Measurements from ENCODE around the gene ALPG. TPM values are rescaled to one million over a fixed set of nuclear protein-coding genes. Genes with fewer than 3 reads are reported as not detected.
"Not testable (repeated sequence)": the region's sequence is repeated elsewhere in the genome, so short reads cannot be mapped to it uniquely, and the experiment has no call there.

The ALPG gene
- total RNA-seq, 2 experiments from 2014 or later, result not detected

DNA sequence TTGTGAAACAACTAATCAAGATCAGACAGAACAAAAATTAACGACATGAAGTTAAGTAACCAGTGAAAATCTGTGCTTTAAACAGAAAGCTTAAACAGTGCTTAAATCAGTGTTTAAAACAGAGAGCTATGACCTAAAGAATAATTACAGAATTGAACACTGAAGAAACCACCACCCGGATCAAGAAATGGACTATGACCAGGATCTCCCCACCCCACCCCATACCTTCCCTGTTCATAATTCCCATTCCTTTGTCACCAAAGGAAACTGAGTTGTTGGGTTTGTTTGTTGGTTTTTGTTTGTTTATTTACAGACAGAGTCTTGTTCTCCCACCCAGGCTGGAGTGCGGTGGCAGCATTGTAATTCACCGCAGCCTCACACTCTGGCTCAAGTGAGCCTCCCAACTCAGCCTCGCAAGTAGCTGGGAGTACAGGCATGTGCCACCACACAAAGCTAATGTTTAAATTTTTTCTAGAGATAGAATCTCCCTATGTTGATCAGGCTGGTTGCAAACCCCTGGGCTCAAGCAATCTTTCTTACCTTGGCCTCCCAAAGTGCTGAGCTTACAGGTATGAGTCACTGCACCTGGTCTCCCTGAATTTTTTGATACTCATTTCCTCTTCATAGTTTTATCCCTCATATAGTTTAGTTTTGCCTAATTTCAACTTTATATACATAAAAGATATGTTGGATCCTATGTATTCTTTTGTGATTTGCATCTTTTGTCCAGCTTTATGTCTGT lies 8.2 kb upstream of the ALPG start:
- Mint-ChIP-seq H3K36me3 (ENCODE audit: low read depth) (no peaks in the 10 kb centered on the region), H3K27me3 (peaks cover 6% of the 10 kb centered on the region), H3K4me1 (ENCODE audit: low read depth) (no peaks in the 10 kb centered on the region), H3K9me3 (no peaks in the 10 kb centered on the region), H3K27ac (no peak overlapping the region), H3K4me3 (no peak overlapping the region)
- intact Hi-C loops (cut with micrococcal nuclease), result no loop called here
- ChIA-PET CTCF (interaction anchor here (1.3 kb wide), 1 partner anchor 40 kb away, joined by 3 read pairs; no protein-coding TSS in a partner anchor), POLR2A (interaction anchor here (1.2 kb wide), 1 partner anchor 11 kb away, joined by 3 read pairs; no protein-coding TSS in a partner anchor)
- TF ChIP-seq CTCF (IDR thresholded peaks at IDR 0.05), result no peak
- ATAC-seq (no peak), DNase-seq (no peak)

GRCh38 chr2:232400256-232401015 lies 6.2 kb upstream of the ALPG start:
- Mint-ChIP-seq H3K36me3 (ENCODE audit: low read depth) (no peaks in the 10 kb centered on the region), H3K4me1 (ENCODE audit: low read depth) (no peaks in the 10 kb centered on the region), H3K27ac (no peak overlapping the region), H3K27me3 (peaks cover 8% of the 10 kb centered on the region), H3K9me3 (no peaks in the 10 kb centered on the region), H3K4me3 (no peak overlapping the region)
- DNase-seq, result no peak
- no peak for ATAC-seq
- TF ChIP-seq CTCF (IDR thresholded peaks at IDR 0.05), result no peak
- ChIA-PET POLR2A (no interaction called here), CTCF (interaction anchor here (0.6 kb wide), 1 partner anchor 46 kb away, joined by 3 read pairs; no protein-coding TSS in a partner anchor)
- intact Hi-C loops (cut with micrococcal nuclease), result no loop called here

DNA sequence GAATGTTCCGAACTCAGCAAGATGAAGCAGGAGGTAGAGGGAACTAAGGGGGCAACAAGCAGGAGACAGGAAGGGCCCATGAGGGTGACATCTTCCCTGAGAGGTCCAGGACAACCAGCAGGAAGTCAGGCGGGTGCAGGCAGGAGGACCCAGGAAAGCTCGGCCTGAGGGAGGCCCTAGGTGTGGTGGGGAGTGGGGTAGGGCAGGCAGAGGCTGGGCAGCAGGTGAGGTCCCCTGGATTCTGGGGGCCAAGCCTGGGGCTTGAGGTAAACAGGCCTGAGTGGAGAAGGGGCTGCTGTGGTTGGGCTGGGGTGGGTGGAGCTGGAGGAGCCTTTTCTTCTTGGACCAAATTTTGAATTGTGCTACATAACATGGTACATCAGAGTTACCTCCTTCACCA lies 4.1 kb upstream of the ALPG start:
- H3K9me3 Mint-ChIP-seq, result no peaks in the 10 kb centered on the region
- H3K4me3 Mint-ChIP-seq, result no peak overlapping the region
- DNase-seq (no peak), ATAC-seq (no peak)
- no peaks in the 10 kb centered on the region for H3K36me3 Mint-ChIP-seq (ENCODE audit: low read depth)
- POLR2A ChIA-PET, result no interaction called here
- H3K27me3 Mint-ChIP-seq, result peaks cover 7% of the 10 kb centered on the region
- no peak overlapping the region for H3K27ac Mint-ChIP-seq
- CTCF ChIA-PET, result no interaction called here
- H3K4me1 Mint-ChIP-seq (ENCODE audit: low read depth), result no peaks in the 10 kb centered on the region
- intact Hi-C loops (cut with micrococcal nuclease), result no loop called here
- no peak for TF ChIP-seq CTCF (IDR thresholded peaks at IDR 0.05)

- H3K27ac Mint-ChIP-seq, result no peak overlapping the region
- ChIA-PET CTCF (interaction anchor here (0.7 to 1.1 kb wide), 2 partner anchors 33 to 482 kb away, joined by 3 to 4 read pairs; no protein-coding TSS in a partner anchor), POLR2A (no interaction called here)
- ATAC-seq (no peak), DNase-seq (no peak)
- TF ChIP-seq CTCF (IDR thresholded peaks at IDR 0.05), result no peak
- no peaks in the 10 kb centered on the region for H3K9me3 Mint-ChIP-seq
- no peaks in the 10 kb centered on the region for H3K4me1 Mint-ChIP-seq (ENCODE audit: low read depth)
- H3K27me3 Mint-ChIP-seq, result peaks cover 3% of the 10 kb centered on the region
- H3K4me3 Mint-ChIP-seq, result no peak overlapping the region
- H3K36me3 Mint-ChIP-seq (ENCODE audit: low read depth), result no peaks in the 10 kb centered on the region
- intact Hi-C loops (cut with micrococcal nuclease), result no loop called here
Observed at GRCh38 chr2:232405943-232406510, 617 bp upstream of the ALPG start.

DNA sequence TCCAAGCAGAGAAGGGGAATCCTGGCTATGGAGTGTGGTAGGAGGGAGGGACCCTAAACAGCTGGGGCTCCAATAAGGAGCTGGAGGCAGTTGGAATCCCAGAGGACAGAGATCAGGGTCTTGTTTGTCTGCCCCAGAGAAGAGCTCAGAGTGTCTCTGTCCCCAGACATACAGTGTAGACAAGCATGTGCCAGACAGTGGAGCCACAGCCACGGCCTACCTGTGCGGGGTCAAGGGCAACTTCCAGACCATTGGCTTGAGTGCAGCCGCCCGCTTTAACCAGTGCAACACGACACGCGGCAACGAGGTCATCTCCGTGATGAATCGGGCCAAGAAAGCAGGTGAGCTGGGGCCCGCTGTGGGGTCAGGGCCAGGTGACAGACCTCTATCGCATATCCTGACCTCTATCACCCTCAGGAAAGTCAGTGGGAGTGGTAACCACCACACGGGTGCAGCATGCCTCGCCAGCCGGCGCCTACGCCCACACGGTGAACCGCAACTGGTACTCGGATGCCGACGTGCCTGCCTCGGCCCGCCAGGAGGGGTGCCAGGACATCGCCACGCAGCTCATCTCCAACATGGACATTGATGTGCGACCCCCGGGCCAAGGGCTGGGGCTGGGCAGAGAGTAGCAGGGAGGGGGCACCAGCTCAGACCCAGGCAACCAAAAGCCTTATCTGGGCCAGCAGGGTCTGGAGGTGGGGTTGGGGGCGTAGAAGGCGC lies 945 bp downstream of the ALPG start:
- ATAC-seq; H3K9me3 Mint-ChIP-seq; H3K27ac Mint-ChIP-seq; H3K4me1 Mint-ChIP-seq (ENCODE audit: low read depth); H3K4me3 Mint-ChIP-seq; DNase-seq; H3K27me3 Mint-ChIP-seq; H3K36me3 Mint-ChIP-seq (ENCODE audit: low read depth); POLR2A ChIA-PET; intact Hi-C loops (cut with micrococcal nuclease); CTCF ChIA-PET: not testable (repeated sequence)

DNA sequence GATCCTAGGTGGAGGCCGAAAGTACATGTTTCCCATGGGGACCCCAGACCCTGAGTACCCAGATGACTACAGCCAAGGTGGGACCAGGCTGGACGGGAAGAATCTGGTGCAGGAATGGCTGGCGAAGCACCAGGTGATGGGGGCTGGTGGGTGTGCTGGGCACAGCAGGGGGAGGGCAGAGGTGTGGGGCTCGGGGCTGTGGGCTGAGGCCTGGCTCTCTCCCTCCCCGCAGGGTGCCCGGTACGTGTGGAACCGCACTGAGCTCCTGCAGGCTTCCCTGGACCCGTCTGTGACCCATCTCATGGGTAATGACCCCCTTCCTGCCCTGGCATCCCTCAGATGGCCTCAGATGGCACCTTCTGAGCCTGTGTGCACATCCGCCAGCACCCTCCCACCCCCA lies 1.6 kb downstream of the ALPG start:
- H3K4me3 Mint-ChIP-seq; DNase-seq; CTCF ChIA-PET; H3K36me3 Mint-ChIP-seq (ENCODE audit: low read depth); ATAC-seq; H3K9me3 Mint-ChIP-seq; H3K27me3 Mint-ChIP-seq; H3K27ac Mint-ChIP-seq; POLR2A ChIA-PET; intact Hi-C loops (cut with micrococcal nuclease); H3K4me1 Mint-ChIP-seq (ENCODE audit: low read depth): not testable (repeated sequence)

- CTCF ChIA-PET; H3K36me3 Mint-ChIP-seq (ENCODE audit: low read depth); POLR2A ChIA-PET; intact Hi-C loops (cut with micrococcal nuclease); DNase-seq; H3K9me3 Mint-ChIP-seq; H3K27ac Mint-ChIP-seq; H3K4me3 Mint-ChIP-seq: not testable (repeated sequence)
- Mint-ChIP-seq H3K4me1 (ENCODE audit: low read depth) (peaks cover 14% of the 10 kb centered on the region), H3K27me3 (peaks cover 14% of the 10 kb centered on the region)
- peak; percentile 64 for ATAC-seq
Observed at GRCh38 chr2:232409617-232410016, 3.0 kb downstream of the ALPG start.
